Kidney epithelial cell (primary cell): ENCODE results near the gene COQ8A. TPM values are rescaled to one million over a fixed set of nuclear protein-coding genes. Genes with fewer than 3 reads are reported as not detected.
A peak's percentile ranks its signal among the peaks of the same experiment; 100 is the strongest.

Source experiments
- DNase-seq: peaks from one replicate; pipeline ENCODE4 v3.0.0-alpha.2; 2010; ENCODE audit warnings: low read depth
- H3K27me3 ChIP-seq: 2 replicates; pipeline ENCODE4 v1.6.0; 2011; ENCODE audit warnings: low read length; ENCODE audit not compliant: control insufficient read depth, insufficient read depth
- H3K36me3 ChIP-seq: 2 replicates; pipeline ENCODE4 v1.5.1; 2011; ENCODE audit warnings: low read length; ENCODE audit not compliant: control insufficient read depth, insufficient read depth
- H3K4me3 ChIP-seq: 2 replicates; pipeline ENCODE4 v1.5.1; 2011; ENCODE audit warnings: low read depth, mild to moderate bottlenecking, control low read depth, low read length
- total RNA-seq: library from RNA; depleted of rRNA; stranded (reverse); fragments of >200 nt; gene quantifications from 2 replicates; pipeline ENCODE4 v1.2.3, GENCODE V29; 2015
- TF ChIP-seq, protein P1 (sequence below): IDR thresholded peaks from 2 replicates; pipeline ENCODE4 v1.5.1; 2011; ENCODE audit warnings: mild to moderate bottlenecking, moderate library complexity, low read length, control low read depth, inconsistent platforms; ENCODE audit not compliant: insufficient read depth, poor library complexity, severe bottlenecking

Gene COQ8A
- total RNA-seq, 1 donor from 2014 or later = 11.8 TPM

DNA sequence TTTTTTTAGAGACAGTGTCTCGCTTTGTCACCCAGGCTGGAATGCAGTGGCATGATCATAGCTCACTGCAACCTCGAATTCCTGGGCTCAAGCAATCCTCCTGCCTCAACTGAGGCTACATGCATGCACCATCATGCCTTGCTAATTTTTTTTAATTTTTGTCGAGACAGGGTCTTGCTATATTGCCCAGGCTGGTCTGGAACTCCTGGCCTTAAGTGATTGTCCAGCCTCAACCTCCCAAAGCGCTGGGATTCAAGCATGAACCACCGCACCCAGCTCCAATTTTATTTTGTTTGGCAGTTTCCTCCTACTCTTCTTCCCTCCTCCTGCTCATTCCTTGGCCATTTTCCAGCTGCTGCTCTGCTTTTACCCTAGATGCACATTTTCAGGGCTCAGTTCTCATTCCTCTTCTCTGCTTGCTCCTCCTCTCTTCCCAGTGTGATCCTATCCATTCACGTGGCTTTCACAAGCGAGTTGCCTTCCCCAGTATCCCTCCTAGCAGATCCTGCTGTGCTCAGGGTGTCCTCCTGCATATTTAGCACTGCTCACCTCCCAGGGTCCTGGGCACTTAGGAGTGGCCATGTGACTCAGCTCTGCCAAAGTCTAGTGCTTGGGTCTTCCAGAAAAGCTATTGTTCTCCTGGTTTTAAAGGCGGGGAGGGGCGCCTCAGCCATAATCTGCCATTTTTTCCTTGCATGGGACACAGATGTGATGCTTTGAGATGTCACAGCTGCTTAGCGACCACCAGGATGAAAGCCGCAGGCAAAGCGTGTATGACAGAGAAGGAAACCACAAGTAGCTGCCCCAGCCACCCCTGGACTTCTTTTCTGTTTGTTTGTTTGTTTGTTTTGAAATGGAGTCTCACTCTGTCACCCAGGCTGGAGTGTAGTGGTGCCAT, 36.0 kb upstream of the COQ8A start:
- no peak for DNase-seq
- Histone ChIP-seq H3K36me3 (no peaks in the 10 kb centered on the region), H3K27me3 (no peaks in the 10 kb centered on the region), H3K4me3 (no peak overlapping the region)
- TF ChIP-seq, protein P1, sequence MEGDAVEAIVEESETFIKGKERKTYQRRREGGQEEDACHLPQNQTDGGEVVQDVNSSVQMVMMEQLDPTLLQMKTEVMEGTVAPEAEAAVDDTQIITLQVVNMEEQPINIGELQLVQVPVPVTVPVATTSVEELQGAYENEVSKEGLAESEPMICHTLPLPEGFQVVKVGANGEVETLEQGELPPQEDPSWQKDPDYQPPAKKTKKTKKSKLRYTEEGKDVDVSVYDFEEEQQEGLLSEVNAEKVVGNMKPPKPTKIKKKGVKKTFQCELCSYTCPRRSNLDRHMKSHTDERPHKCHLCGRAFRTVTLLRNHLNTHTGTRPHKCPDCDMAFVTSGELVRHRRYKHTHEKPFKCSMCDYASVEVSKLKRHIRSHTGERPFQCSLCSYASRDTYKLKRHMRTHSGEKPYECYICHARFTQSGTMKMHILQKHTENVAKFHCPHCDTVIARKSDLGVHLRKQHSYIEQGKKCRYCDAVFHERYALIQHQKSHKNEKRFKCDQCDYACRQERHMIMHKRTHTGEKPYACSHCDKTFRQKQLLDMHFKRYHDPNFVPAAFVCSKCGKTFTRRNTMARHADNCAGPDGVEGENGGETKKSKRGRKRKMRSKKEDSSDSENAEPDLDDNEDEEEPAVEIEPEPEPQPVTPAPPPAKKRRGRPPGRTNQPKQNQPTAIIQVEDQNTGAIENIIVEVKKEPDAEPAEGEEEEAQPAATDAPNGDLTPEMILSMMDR = no peak

DNA sequence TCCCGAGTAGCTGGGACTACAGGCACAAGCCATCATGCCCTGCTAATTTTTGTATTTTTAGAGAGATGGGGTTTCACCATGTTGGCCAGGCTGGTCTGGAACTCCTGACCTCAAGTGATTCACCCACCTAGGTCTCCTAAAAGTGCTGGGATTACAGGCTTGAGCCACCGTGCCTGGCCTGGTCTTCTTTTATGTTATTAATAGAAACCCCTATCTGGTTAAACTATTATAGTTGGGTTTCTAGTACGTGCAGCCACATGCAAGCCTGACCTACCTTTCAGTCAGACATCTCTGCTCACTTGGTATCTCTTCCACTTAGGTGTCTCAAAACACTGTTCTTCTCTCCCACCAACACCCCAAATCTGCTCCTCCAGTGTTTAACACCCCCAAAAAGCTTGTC, 35.3 kb upstream of the COQ8A start:
- Histone ChIP-seq H3K36me3 (no peaks in the 10 kb centered on the region), H3K4me3 (no peak overlapping the region), H3K27me3 (no peaks in the 10 kb centered on the region)
- no peak for DNase-seq
- TF ChIP-seq, protein P1 = no peak

DNA sequence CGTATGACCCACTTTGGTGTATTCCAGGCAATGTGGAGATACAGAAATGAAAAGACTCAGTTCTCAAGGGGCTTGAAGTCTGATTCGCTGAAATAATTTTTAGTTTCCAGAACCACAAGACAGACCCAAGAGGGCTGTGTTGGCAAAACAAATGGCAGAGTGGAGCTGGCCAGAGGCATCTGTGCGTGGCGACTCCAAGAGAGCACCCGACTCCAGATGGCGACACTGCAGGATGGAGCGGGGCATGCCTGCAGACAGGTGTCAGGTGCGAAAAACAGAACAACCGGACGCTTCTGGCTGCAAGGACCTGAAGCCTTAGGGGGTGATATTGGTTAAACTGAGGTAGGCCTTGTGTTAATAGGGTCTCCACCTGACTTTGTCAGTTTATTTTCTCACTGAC, 31.7 kb upstream of the COQ8A start:
- Histone ChIP-seq H3K36me3 (no peaks in the 10 kb centered on the region), H3K27me3 (no peaks in the 10 kb centered on the region), H3K4me3 (no peak overlapping the region)
- DNase-seq = no peak
- TF ChIP-seq, protein P1 = no peak

DNA sequence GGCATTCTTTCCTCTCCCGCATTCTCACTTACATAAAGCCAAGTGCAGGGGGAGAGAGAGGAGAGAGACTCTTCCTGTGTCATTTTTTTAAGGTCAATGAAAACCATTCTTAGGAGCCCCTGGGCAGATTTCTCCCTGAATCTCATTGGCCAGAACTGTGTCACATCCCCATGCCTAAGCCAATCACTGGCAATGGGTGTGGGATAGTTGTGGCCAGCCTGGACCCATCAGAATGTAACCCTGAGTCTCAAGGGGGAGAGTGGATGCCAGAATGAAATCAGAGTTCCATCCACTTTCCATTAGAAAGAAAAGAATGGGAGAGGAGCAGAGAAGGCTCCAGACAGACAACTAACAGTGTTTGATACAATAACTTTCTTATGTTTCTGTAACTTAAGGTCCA, 31.2 kb upstream of the COQ8A start:
- H3K4me3 ChIP-seq = no peak overlapping the region

DNA sequence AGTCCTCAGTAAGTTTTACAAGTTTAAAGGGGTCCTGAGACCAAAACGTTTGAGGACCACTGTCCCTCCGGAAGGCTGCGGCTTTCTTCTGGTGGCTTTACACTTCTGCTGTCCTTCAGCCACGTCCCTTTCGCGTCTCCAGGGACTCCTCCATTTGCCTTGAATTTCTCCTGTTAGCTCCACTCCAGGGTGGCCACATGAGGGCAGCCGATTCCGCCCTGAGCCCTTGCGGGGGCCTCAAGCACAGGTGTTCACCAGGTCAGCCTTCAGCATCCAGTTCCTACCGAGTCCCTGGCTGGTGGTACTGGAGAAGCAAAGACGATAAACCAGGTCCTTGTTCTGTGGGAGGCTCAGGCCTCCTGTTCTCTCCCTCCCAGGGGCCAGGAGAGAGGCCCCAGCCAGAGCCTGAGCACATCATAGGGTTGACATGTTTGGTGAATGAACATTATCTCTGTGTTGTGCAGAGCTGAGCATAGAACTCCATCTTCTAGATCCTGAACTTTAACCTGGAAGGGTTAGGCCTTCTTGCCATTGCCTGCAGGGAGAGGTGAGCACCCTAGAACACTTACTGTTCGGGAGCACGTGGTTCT, 27.4 kb upstream of the COQ8A start:
- TF ChIP-seq, protein P1 = peak; percentile 79
- H3K36me3 ChIP-seq = no peaks in the 10 kb centered on the region
- no peaks in the 10 kb centered on the region for H3K27me3 ChIP-seq
- H3K4me3 ChIP-seq = no peak overlapping the region
- DNase-seq = no peak

More for the DNA sequence above, 31.2 kb upstream of the COQ8A start:
- TF ChIP-seq, protein P1 = no peak
- no peak for DNase-seq
- Histone ChIP-seq H3K36me3 (no peaks in the 10 kb centered on the region), H3K27me3 (no peaks in the 10 kb centered on the region)
